ENCODE measurements around the gene CCDC70. TPM values are rescaled to one million over a fixed set of nuclear protein-coding genes. Genes with fewer than 3 reads are reported as not detected.

The CCDC70 gene
- total RNA-seq, 1 donor from 2014 or later: not detected

DNA sequence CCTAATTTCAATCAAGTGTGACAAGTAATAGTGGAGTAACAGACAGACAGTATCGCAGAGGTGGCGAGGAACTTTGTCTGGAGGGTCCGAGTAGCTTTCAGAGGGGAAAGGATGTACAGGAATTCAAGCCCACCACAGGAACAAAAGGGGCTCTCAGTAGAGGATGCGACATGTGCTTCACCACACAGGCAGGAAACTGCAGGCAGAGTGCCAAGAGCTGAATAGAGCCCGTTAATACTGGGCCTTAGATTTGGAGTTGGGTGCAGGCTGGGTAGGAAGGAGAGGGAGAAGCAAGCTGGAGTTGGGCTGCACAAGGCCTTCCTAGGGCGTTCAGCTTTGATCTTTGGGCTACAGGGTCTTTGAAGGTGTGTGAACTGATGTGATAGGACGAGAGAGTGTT, 1.2 kb downstream of the CCDC70 start:
- Mint-ChIP-seq H3K27ac (ENCODE audit: unreplicated experiment) (no peak overlapping the region), H3K4me3 (ENCODE audit: unreplicated experiment) (no peak overlapping the region), H3K4me1 (ENCODE audit: unreplicated experiment) (peaks cover 15% of the 10 kb centered on the region), H3K36me3 (ENCODE audit: unreplicated experiment) (no peaks in the 10 kb centered on the region), H3K9me3 (ENCODE audit: unreplicated experiment) (no peaks in the 10 kb centered on the region), H3K27me3 (ENCODE audit: unreplicated experiment) (peaks cover 6% of the 10 kb centered on the region)
- no peak for DNase-seq (ENCODE audit: extremely low spot score, unreplicated experiment)
- TF ChIP-seq, protein P1, sequence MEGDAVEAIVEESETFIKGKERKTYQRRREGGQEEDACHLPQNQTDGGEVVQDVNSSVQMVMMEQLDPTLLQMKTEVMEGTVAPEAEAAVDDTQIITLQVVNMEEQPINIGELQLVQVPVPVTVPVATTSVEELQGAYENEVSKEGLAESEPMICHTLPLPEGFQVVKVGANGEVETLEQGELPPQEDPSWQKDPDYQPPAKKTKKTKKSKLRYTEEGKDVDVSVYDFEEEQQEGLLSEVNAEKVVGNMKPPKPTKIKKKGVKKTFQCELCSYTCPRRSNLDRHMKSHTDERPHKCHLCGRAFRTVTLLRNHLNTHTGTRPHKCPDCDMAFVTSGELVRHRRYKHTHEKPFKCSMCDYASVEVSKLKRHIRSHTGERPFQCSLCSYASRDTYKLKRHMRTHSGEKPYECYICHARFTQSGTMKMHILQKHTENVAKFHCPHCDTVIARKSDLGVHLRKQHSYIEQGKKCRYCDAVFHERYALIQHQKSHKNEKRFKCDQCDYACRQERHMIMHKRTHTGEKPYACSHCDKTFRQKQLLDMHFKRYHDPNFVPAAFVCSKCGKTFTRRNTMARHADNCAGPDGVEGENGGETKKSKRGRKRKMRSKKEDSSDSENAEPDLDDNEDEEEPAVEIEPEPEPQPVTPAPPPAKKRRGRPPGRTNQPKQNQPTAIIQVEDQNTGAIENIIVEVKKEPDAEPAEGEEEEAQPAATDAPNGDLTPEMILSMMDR (IDR thresholded peaks at IDR 0.05): no peak

DNA sequence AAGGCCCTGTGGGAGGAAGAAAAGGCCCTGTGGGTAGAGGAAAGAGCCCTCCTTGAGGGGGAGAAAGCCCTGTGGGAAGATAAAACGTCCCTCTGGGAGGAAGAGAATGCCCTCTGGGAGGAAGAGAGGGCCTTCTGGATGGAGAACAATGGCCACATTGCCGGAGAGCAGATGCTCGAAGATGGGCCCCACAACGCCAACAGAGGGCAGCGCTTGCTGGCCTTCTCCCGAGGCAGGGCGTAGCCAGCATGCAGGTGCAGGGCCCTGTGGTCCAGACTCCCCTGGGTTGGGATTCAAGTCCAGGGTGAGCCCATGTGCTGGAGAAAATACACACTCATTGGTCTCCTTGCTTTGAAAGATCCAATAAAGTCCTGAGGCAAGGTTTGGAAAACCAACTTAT, 4.1 kb downstream of the CCDC70 start:
- no peak for DNase-seq (ENCODE audit: extremely low spot score, unreplicated experiment)
- Mint-ChIP-seq H3K27me3 (ENCODE audit: unreplicated experiment) (peaks cover 21% of the 10 kb centered on the region), H3K4me1 (ENCODE audit: unreplicated experiment) (no peaks in the 10 kb centered on the region)

DNA sequence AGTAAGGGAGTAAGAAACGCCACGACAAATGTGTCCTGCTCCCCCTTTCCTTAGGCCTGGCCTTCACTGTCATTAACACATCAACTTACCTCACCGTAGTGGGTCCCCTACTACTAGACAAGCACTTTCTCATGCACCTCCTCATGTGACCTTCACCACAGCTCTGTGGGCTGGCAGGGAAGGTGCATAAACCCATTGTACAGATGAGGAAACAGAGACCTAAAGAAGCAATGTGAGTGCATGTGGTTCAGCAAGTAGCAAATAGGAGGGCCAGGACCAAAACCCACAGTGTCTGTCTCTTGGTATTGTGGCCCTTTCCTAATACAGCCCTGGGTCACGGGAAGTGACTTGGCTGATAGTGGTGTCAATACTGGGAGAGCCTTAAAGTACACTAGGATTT, 5.3 kb downstream of the CCDC70 start:
- TF ChIP-seq, protein P1 (IDR thresholded peaks at IDR 0.05): no peak
- peaks cover 21% of the 10 kb centered on the region for H3K27me3 Mint-ChIP-seq (ENCODE audit: unreplicated experiment)
- no peaks in the 10 kb centered on the region for H3K4me1 Mint-ChIP-seq (ENCODE audit: unreplicated experiment)
- H3K27ac Mint-ChIP-seq (ENCODE audit: unreplicated experiment): no peak overlapping the region
- no peaks in the 10 kb centered on the region for H3K36me3 Mint-ChIP-seq (ENCODE audit: unreplicated experiment)
- no peak overlapping the region for H3K4me3 Mint-ChIP-seq (ENCODE audit: unreplicated experiment)
- DNase-seq (ENCODE audit: extremely low spot score, unreplicated experiment): no peak
- H3K9me3 Mint-ChIP-seq (ENCODE audit: unreplicated experiment): no peaks in the 10 kb centered on the region

More for the DNA sequence above, 4.1 kb downstream of the CCDC70 start:
- TF ChIP-seq, protein P1 (IDR thresholded peaks at IDR 0.05): no peak
- Mint-ChIP-seq H3K4me3 (ENCODE audit: unreplicated experiment) (no peak overlapping the region), H3K36me3 (ENCODE audit: unreplicated experiment) (no peaks in the 10 kb centered on the region), H3K27ac (ENCODE audit: unreplicated experiment) (no peak overlapping the region), H3K9me3 (ENCODE audit: unreplicated experiment) (no peaks in the 10 kb centered on the region)

DNA sequence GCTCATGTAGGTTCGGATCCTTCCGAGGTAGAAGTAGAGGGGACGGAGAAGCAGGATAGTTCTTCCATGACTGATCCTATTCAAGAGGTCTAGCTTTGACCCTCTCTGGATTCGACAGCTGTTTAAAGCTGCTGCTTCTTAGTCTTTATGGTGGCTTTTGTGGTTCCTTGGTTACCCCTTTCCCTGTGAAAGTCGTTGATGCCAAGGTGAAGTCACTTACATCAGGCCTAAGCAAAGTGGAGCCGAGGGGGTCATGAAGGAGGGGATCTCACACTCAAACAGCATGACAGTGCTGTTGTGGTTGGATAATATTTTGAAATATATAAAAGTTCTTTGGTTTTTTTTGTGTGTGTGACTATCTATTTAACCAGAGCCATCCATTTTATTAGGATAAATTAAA, 8.1 kb downstream of the CCDC70 start:
- Mint-ChIP-seq H3K27ac (ENCODE audit: unreplicated experiment) (no peak overlapping the region), H3K4me3 (ENCODE audit: unreplicated experiment) (no peak overlapping the region), H3K4me1 (ENCODE audit: unreplicated experiment) (no peaks in the 10 kb centered on the region), H3K36me3 (ENCODE audit: unreplicated experiment) (no peaks in the 10 kb centered on the region), H3K27me3 (ENCODE audit: unreplicated experiment) (peaks cover 18% of the 10 kb centered on the region), H3K9me3 (ENCODE audit: unreplicated experiment) (no peaks in the 10 kb centered on the region)
- TF ChIP-seq, protein P1 (IDR thresholded peaks at IDR 0.05): no peak
- DNase-seq (ENCODE audit: extremely low spot score, unreplicated experiment): no peak

DNA sequence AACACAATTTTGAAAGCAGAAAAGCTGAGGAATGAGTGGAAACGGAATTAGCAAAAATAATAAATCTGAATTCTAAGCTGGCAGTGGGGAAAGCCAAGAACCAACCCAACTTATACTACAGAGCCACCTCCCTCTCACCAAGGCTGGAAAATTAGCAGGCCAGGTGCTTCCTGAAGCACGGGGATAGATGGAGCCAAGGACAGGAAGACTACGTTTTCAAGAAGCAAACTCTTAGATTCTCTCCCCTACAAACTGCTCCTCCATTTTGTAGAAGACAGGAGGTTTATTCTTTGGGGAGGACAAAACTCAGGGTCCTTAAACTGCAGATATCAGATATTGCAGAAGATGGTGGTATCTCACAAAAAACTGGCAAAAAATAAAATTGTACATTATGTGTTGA, 8.8 kb downstream of the CCDC70 start:
- H3K4me3 Mint-ChIP-seq (ENCODE audit: unreplicated experiment): no peak overlapping the region
- H3K27ac Mint-ChIP-seq (ENCODE audit: unreplicated experiment): no peak overlapping the region
- no peak for DNase-seq (ENCODE audit: extremely low spot score, unreplicated experiment)
- TF ChIP-seq, protein P1 (IDR thresholded peaks at IDR 0.05): no peak
- H3K36me3 Mint-ChIP-seq (ENCODE audit: unreplicated experiment): no peaks in the 10 kb centered on the region
- H3K27me3 Mint-ChIP-seq (ENCODE audit: unreplicated experiment): peaks cover 19% of the 10 kb centered on the region
- no peaks in the 10 kb centered on the region for H3K4me1 Mint-ChIP-seq (ENCODE audit: unreplicated experiment)
- no peaks in the 10 kb centered on the region for H3K9me3 Mint-ChIP-seq (ENCODE audit: unreplicated experiment)

Data from osteocyte (in vitro differentiated cells).